ENCODE measurements around the gene GRAMD4. TPM values are rescaled to one million over a fixed set of nuclear protein-coding genes. Genes with fewer than 3 reads are reported as not detected.
A peak's percentile ranks its signal among the peaks of the same experiment; 100 is the strongest.

The GRAMD4 gene
- total RNA-seq, 1 experiment from 2014 or later, result 23.4 TPM

DNA sequence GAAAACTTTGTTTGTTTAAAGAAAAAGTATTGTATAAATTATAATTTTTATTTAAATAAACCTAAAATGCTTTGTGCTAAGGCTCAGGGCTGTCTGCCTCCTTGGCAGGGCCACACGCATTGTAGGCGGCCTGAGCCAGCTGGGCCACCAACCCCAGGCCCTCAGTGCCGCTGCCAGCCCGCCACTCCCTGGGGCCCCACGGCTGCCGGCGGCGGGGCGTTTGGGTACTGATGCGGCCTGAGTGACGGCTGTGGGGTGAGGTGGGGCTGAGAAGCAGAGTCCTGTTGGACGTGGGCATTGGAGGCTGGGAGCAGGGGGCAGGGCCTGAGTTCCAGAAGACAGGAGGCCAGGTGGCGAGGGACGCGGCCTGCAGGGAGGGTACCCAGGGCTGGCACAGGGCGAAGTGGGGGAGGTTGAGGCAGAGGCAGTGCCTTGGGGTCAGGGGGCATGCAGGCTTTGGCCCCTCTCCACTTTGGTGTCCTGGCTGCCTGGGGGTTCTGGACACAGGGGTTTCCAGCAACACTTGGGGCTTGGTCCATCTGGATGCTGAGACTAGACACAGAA, 59.6 kb downstream of the GRAMD4 start:
- BruUV-seq (replicated peaks), result no TSS peak
- H3K36me3 Mint-ChIP-seq (ENCODE audit: insufficient read depth, unreplicated experiment), result peaks cover 6% of the 10 kb centered on the region
- TF ChIP-seq, protein P1, sequence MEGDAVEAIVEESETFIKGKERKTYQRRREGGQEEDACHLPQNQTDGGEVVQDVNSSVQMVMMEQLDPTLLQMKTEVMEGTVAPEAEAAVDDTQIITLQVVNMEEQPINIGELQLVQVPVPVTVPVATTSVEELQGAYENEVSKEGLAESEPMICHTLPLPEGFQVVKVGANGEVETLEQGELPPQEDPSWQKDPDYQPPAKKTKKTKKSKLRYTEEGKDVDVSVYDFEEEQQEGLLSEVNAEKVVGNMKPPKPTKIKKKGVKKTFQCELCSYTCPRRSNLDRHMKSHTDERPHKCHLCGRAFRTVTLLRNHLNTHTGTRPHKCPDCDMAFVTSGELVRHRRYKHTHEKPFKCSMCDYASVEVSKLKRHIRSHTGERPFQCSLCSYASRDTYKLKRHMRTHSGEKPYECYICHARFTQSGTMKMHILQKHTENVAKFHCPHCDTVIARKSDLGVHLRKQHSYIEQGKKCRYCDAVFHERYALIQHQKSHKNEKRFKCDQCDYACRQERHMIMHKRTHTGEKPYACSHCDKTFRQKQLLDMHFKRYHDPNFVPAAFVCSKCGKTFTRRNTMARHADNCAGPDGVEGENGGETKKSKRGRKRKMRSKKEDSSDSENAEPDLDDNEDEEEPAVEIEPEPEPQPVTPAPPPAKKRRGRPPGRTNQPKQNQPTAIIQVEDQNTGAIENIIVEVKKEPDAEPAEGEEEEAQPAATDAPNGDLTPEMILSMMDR (IDR thresholded peaks at IDR 0.05; ENCODE audit: insufficient read depth in 1 of 2, low read depth in 1 of 2, low read length in 1 of 2, severe bottlenecking in 1 of 2, unreplicated experiment in 1 of 2), result no peak
- H3K27me3 ChIP-seq (replicated peaks; ENCODE audit: control insufficient read depth, insufficient read depth, low read length), result no peaks in the 10 kb centered on the region
- H3K27me3 Mint-ChIP-seq (ENCODE audit: insufficient read depth, unreplicated experiment), result no peaks in the 10 kb centered on the region
- no peaks in the 10 kb centered on the region for H3K9me3 Mint-ChIP-seq (ENCODE audit: unreplicated experiment)
- intact Hi-C loops (cut with micrococcal nuclease; ENCODE audit: unreplicated experiment), result no loop called here
- ChIA-PET POLR2A (no interaction called here), CTCF (no interaction called here)
- H3K36me3 ChIP-seq (ENCODE audit: control insufficient read depth, insufficient read depth, low read length), result no peaks in the 10 kb centered on the region
- no peaks in the 10 kb centered on the region for H3K4me1 ChIP-seq
- H3K4me3 ChIP-seq (ENCODE audit: low read depth, low read length), result no peak overlapping the region
- no peak overlapping the region for H3K4me3 Mint-ChIP-seq (ENCODE audit: unreplicated experiment)
- no peaks in the 10 kb centered on the region for H3K9me3 ChIP-seq
- DNase-seq, result no peak
- no peak overlapping the region for H3K27ac Mint-ChIP-seq (ENCODE audit: unreplicated experiment)
- H3K4me1 Mint-ChIP-seq (ENCODE audit: low read depth, unreplicated experiment), result no peaks in the 10 kb centered on the region

DNA sequence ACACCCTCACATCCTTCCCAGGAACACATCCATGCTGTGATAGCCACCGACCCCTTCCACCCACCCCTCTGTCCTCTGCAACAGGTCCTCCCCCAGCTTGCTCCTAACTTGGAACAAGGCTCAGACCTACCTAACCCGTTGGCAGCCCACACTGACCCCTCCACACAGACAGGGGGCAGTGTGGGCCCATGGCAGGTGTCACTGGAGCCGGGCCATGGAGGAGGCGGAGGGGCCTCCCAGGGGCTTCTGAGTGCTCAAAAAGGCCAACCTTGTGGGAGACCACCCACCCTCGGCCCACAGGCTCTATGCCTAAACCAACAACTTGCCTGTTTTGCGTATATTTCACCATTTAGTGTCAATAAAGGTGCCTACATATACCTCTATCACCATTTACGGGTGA, 60.8 kb downstream of the GRAMD4 start:
- peak in 1 of 2 experiments; percentile 20 for DNase-seq
- H3K27me3 Mint-ChIP-seq (ENCODE audit: insufficient read depth, unreplicated experiment), result no peaks in the 10 kb centered on the region
- no peak overlapping the region for H3K27ac Mint-ChIP-seq (ENCODE audit: unreplicated experiment)
- peaks cover 3% of the 10 kb centered on the region for H3K36me3 Mint-ChIP-seq (ENCODE audit: insufficient read depth, unreplicated experiment)
- BruUV-seq (replicated peaks), result no TSS peak
- no peaks in the 10 kb centered on the region for H3K9me3 ChIP-seq
- H3K9me3 Mint-ChIP-seq (ENCODE audit: unreplicated experiment), result no peaks in the 10 kb centered on the region
- no peaks in the 10 kb centered on the region for H3K4me1 ChIP-seq
- POLR2A ChIA-PET, result no interaction called here
- H3K4me3 Mint-ChIP-seq (ENCODE audit: unreplicated experiment), result no peak overlapping the region
- intact Hi-C loops (cut with micrococcal nuclease; ENCODE audit: unreplicated experiment), result no loop called here
- H3K4me3 ChIP-seq (ENCODE audit: low read depth, low read length), result no peak overlapping the region
- no peaks in the 10 kb centered on the region for H3K36me3 ChIP-seq (ENCODE audit: control insufficient read depth, insufficient read depth, low read length)
- no peaks in the 10 kb centered on the region for H3K27me3 ChIP-seq (replicated peaks; ENCODE audit: control insufficient read depth, insufficient read depth, low read length)
- TF ChIP-seq, protein P1 (IDR thresholded peaks at IDR 0.05; ENCODE audit: insufficient read depth in 1 of 2, low read depth in 1 of 2, low read length in 1 of 2, severe bottlenecking in 1 of 2, unreplicated experiment in 1 of 2), result peak; percentile 37 to 39
- H3K4me1 Mint-ChIP-seq (ENCODE audit: low read depth, unreplicated experiment), result no peaks in the 10 kb centered on the region
- CTCF ChIA-PET, result interaction anchor here (0.5 kb wide), 1 partner anchor 42 kb away, joined by 3 read pairs; no protein-coding TSS in a partner anchor

DNA sequence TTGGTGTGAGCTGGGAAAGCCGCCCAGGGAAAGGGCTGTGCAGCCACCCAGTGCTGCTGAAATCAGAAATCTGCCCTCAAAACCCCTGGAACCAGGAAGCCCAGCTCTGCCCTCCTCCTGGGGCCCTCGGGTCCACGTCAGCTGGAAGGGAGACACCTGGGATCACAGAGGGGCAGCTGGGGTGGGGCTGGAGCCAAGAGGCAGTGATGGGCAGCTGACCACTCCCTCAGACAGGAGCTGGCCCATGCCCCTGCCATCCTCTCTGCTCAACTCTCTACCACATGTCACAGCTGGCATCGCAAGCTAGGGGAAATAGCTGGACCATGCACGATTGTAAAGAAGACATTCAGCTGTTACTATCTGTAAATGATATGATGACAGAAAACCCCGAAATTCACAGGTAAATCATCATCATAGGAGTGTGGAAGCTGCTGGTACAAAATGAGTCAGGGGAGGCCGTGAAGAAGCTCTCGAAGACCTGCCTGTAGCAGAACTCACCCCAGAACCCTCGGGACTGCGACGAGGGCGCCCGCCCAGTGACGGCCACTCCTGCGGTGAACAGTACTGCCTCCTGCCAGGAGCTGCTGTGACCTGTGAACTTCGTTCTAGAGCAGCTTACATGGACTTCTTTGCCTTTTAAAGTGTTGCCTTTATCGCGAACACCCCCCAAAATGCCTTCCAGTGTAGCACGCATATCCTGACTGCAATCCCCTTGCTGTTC, 62.0 kb downstream of the GRAMD4 start:
- ChIA-PET POLR2A (no interaction called here), CTCF (no interaction called here)
- intact Hi-C loops (cut with micrococcal nuclease; ENCODE audit: unreplicated experiment), result no loop called here
- H3K36me3 Mint-ChIP-seq (ENCODE audit: insufficient read depth, unreplicated experiment), result no peaks in the 10 kb centered on the region
- no peaks in the 10 kb centered on the region for H3K9me3 ChIP-seq
- TF ChIP-seq, protein P1 (IDR thresholded peaks at IDR 0.05; ENCODE audit: insufficient read depth in 1 of 2, low read depth in 1 of 2, low read length in 1 of 2, severe bottlenecking in 1 of 2, unreplicated experiment in 1 of 2), result no peak
- H3K4me1 Mint-ChIP-seq (ENCODE audit: low read depth, unreplicated experiment), result no peaks in the 10 kb centered on the region
- H3K27me3 ChIP-seq (replicated peaks; ENCODE audit: control insufficient read depth, insufficient read depth, low read length), result no peaks in the 10 kb centered on the region
- H3K9me3 Mint-ChIP-seq (ENCODE audit: unreplicated experiment), result no peaks in the 10 kb centered on the region
- H3K36me3 ChIP-seq (ENCODE audit: control insufficient read depth, insufficient read depth, low read length), result no peaks in the 10 kb centered on the region
- no peak overlapping the region for H3K4me3 ChIP-seq (ENCODE audit: low read depth, low read length)
- H3K27me3 Mint-ChIP-seq (ENCODE audit: insufficient read depth, unreplicated experiment), result no peaks in the 10 kb centered on the region
- BruUV-seq (replicated peaks), result no TSS peak
- H3K4me1 ChIP-seq, result no peaks in the 10 kb centered on the region
- no peak for DNase-seq
- H3K4me3 Mint-ChIP-seq (ENCODE audit: unreplicated experiment), result no peak overlapping the region
- H3K27ac Mint-ChIP-seq (ENCODE audit: unreplicated experiment), result no peak overlapping the region

Data from Caco-2 (cell line).